Caco-2 (cell line): Measurements from ENCODE around the gene SLC38A8. TPM values are rescaled to one million over a fixed set of nuclear protein-coding genes. Genes with fewer than 3 reads are reported as not detected.

Experiments used
- Bru-seq: library from RNA; stranded (reverse); fragments of 400-500 nt; gene quantifications from one replicate; lab custom pipeline; 2021; lab: Mats Ljungman, UMichigan
- BruChase-seq, 2 experiments: library from RNA; stranded (reverse); fragments of 400-500 nt; gene quantifications; one replicate each; lab custom pipeline; 2021; lab: Mats Ljungman, UMichigan
- BruUV-seq: library from RNA; stranded (reverse); fragments of 400-500 nt; replicated peaks from 2 replicates; lab custom pipeline; 2021; lab: Mats Ljungman, UMichigan
- CTCF ChIA-PET: fragments of 300-600 bp; sonication (Branson Sonifier 250); formaldehyde crosslinking; loops from one replicate; lab custom pipeline; 2022; ENCODE audit warnings: antibody characterized with exemption; lab: Charles Lee
- POLR2A ChIA-PET: fragments of 300-600 bp; sonication (Branson Sonifier 250); formaldehyde crosslinking; loops from one replicate; lab custom pipeline; 2022; ENCODE audit warnings: antibody characterized with exemption; lab: Charles Lee
- DNase-seq, 2 experiments: peaks; one replicate each; pipeline versions ENCODE4 v3.0.0 to v3.0.0-alpha.2; 2020 to 2022
- H3K27me3 ChIP-seq: replicated peaks from 2 replicates; pipeline ENCODE4 v1.6.0; 2011; ENCODE audit warnings: low read length; ENCODE audit not compliant: control insufficient read depth, insufficient read depth
- H3K36me3 ChIP-seq: 2 replicates; pipeline ENCODE4 v1.5.1; 2011; ENCODE audit warnings: low read length; ENCODE audit not compliant: control insufficient read depth, insufficient read depth
- H3K4me1 ChIP-seq: fragments of 250-450 bp; sonication (Bioruptor Pico); 2 replicates; pipeline ENCODE4 v1.5.1; 2020; ENCODE audit warnings: mild to moderate bottlenecking
- H3K4me3 ChIP-seq: 2 replicates; pipeline ENCODE4 v1.5.1; 2011; ENCODE audit warnings: low read depth, mild to moderate bottlenecking, control low read depth, low read length
- H3K9me3 ChIP-seq: fragments of 250-450 bp; sonication (Bioruptor Pico); 2 replicates; pipeline ENCODE4 v1.5.1; 2020; ENCODE audit warnings: mild to moderate bottlenecking, moderate library complexity
- H3K27ac Mint-ChIP-seq: one replicate; pipeline ENCODE4 v1.8.0; 2022; ENCODE audit warnings: mixed read lengths; ENCODE audit not compliant: unreplicated experiment
- H3K27me3 Mint-ChIP-seq: one replicate; pipeline ENCODE4 v1.8.0; 2022; ENCODE audit warnings: mixed read lengths; ENCODE audit not compliant: insufficient read depth, unreplicated experiment
- H3K36me3 Mint-ChIP-seq: one replicate; pipeline ENCODE4 v1.8.0; 2022; ENCODE audit warnings: mild to moderate bottlenecking, mixed read lengths; ENCODE audit not compliant: insufficient read depth, unreplicated experiment
- H3K4me1 Mint-ChIP-seq: one replicate; pipeline ENCODE4 v1.8.0; 2022; ENCODE audit warnings: low read depth, mixed read lengths; ENCODE audit not compliant: unreplicated experiment
- H3K4me3 Mint-ChIP-seq: one replicate; pipeline ENCODE4 v1.8.0; 2022; ENCODE audit warnings: mild to moderate bottlenecking, moderate library complexity, mixed read lengths; ENCODE audit not compliant: unreplicated experiment
- H3K9me3 Mint-ChIP-seq: one replicate; pipeline ENCODE4 v1.8.0; 2022; ENCODE audit warnings: mixed read lengths; ENCODE audit not compliant: unreplicated experiment
- CTCF ChIP-seq, 2 experiments: fragments of 200-600 bp in 1 of 2; IDR thresholded peaks; 1 replicate in 1 of 2; 2 replicates in 1 of 2; pipeline versions ENCODE4 v1.5.1 to v1.8.0; 2011 to 2022; ENCODE audit warnings: antibody characterized with exemption in 1 of 2, control low read depth in 1 of 2, inconsistent platforms in 1 of 2, low read depth in 1 of 2, low read length in 1 of 2, mild to moderate bottlenecking in 1 of 2, moderate library complexity in 1 of 2; ENCODE audit not compliant: insufficient read depth in 1 of 2, severe bottlenecking in 1 of 2, unreplicated experiment in 1 of 2
- intact Hi-C: fragments of 100-400 bp; cut with micrococcal nuclease; formaldehyde crosslinking; loops from one replicate; pipeline ENCODE4 v1.10.0; 2022; ENCODE audit not compliant: unreplicated experiment
- long read RNA-seq: library from polyadenylated mRNA; stranded (forward); transcript quantifications from one replicate; pipeline ENCODE4 v2.0.0, GENCODE V29; 2022
- total RNA-seq: library from RNA; stranded (reverse); gene quantifications from 2 replicates; pipeline ENCODE4 v1.2.3, GENCODE V29; 2022

The SLC38A8 gene
- total RNA-seq (0.79 and 2.1 TPM in 2 replicates), Bru-seq, nascent RNA (percentile 24 among the genes with signal in this experiment), BruChase-seq, experiment 1, labeled RNA remaining after a 2-hour chase (percentile 24 among the genes with signal in this experiment), BruChase-seq, experiment 2, labeled RNA remaining after a 6-hour chase (percentile 20 among the genes with signal in this experiment)
- long read RNA-seq: 0 reads

GRCh38 chr16:84042308-84042878 is at the start of gene SLC38A8:
SLC38A8 (minus strand) TSS chr16:84042795; CDS start chr16:84042157, 638 bp downstream.
- ChIA-PET CTCF (interaction anchor here (0.5 to 2.8 kb wide), 5 partner anchors 71 to 226 kb away, joined by 3 to 37 read pairs (median 5); partner anchors contain the start of genes OSGIN1 and TAF1C), POLR2A (no interaction called here)
- Mint-ChIP-seq H3K36me3 (no peaks in the 10 kb centered on the region), H3K27me3 (peaks cover 2% of the 10 kb centered on the region), H3K4me3 (peak within 1 kb of the TSS; percentile 71), H3K4me1 (peaks cover 17% of the 10 kb centered on the region), H3K27ac (peak within 1 kb of the TSS; percentile 31), H3K9me3 (no peaks in the 10 kb centered on the region)
- no peaks in the 10 kb centered on the region for H3K36me3 ChIP-seq
- intact Hi-C loops: no loop called here
- no peak within 1 kb of the TSS for H3K4me3 ChIP-seq
- TF ChIP-seq CTCF (IDR thresholded peaks at IDR 0.05; ENCODE audit: insufficient read depth in 1 of 2, low read depth in 1 of 2, low read length in 1 of 2, severe bottlenecking in 1 of 2, unreplicated experiment in 1 of 2): no peak
- no peaks in the 10 kb centered on the region for H3K27me3 ChIP-seq
- peaks cover 23% of the 10 kb centered on the region for H3K4me1 ChIP-seq
- no peak for DNase-seq
- no peaks in the 10 kb centered on the region for H3K9me3 ChIP-seq
- BruUV-seq: no TSS peak

GRCh38 chr16:84091460-84091859 is 48.9 kb upstream of the SLC38A8 start:
- H3K27ac Mint-ChIP-seq: no peak overlapping the region
- Histone ChIP-seq H3K36me3 (peaks cover 13% of the 10 kb centered on the region), H3K4me3 (no peak overlapping the region), H3K4me1 (peaks cover 5% of the 10 kb centered on the region), H3K27me3 (no peaks in the 10 kb centered on the region), H3K9me3 (no peaks in the 10 kb centered on the region)
- H3K9me3 Mint-ChIP-seq: no peaks in the 10 kb centered on the region
- no TSS peak for BruUV-seq
- intact Hi-C loops: no loop called here
- DNase-seq: no peak
- H3K27me3 Mint-ChIP-seq: no peaks in the 10 kb centered on the region
- POLR2A ChIA-PET: interaction anchor here (1.0 kb wide), 1 partner anchor 25 kb away, joined by 3 read pairs; the partner anchor contains the start of gene MBTPS1
- CTCF ChIA-PET: interaction anchor here (0.6 kb wide), 1 partner anchor 98 kb away, joined by 4 read pairs; no protein-coding TSS in a partner anchor
- peaks cover 6% of the 10 kb centered on the region for H3K4me1 Mint-ChIP-seq
- no peak for TF ChIP-seq CTCF (IDR thresholded peaks at IDR 0.05; ENCODE audit: insufficient read depth in 1 of 2, low read depth in 1 of 2, low read length in 1 of 2, severe bottlenecking in 1 of 2, unreplicated experiment in 1 of 2)
- no peak overlapping the region for H3K4me3 Mint-ChIP-seq
- H3K36me3 Mint-ChIP-seq: peaks cover 80% of the 10 kb centered on the region

GRCh38 chr16:84090211-84090610 is 47.6 kb upstream of the SLC38A8 start:
- H3K36me3 Mint-ChIP-seq: peaks cover 83% of the 10 kb centered on the region
- Histone ChIP-seq H3K36me3 (peaks cover 10% of the 10 kb centered on the region), H3K9me3 (no peaks in the 10 kb centered on the region), H3K4me3 (no peak overlapping the region), H3K27me3 (no peaks in the 10 kb centered on the region), H3K4me1 (no peaks in the 10 kb centered on the region)
- intact Hi-C loops: no loop called here
- ChIA-PET CTCF (interaction anchor here (0.6 to 0.7 kb wide), 3 partner anchors 66 to 1175 kb away, joined by 3 to 5 read pairs (median 3); no protein-coding TSS in a partner anchor), POLR2A (interaction anchor here (0.7 kb wide), 1 partner anchor 27 kb away, joined by 3 read pairs; no protein-coding TSS in a partner anchor)
- no TSS peak for BruUV-seq
- TF ChIP-seq CTCF (IDR thresholded peaks at IDR 0.05; ENCODE audit: insufficient read depth in 1 of 2, low read depth in 1 of 2, low read length in 1 of 2, severe bottlenecking in 1 of 2, unreplicated experiment in 1 of 2): no peak
- no peak overlapping the region for H3K27ac Mint-ChIP-seq
- no peaks in the 10 kb centered on the region for H3K27me3 Mint-ChIP-seq
- DNase-seq: no peak
- H3K9me3 Mint-ChIP-seq: no peaks in the 10 kb centered on the region
- peaks cover under 1% of the 10 kb centered on the region for H3K4me1 Mint-ChIP-seq
- no peak overlapping the region for H3K4me3 Mint-ChIP-seq
